GM12864 (cell line): ENCODE data around the gene RPS25.

Experiments
- DNase-seq: peaks from one replicate; pipeline ENCODE4 v3.0.0-alpha.2; 2011; ENCODE audit warnings: low read depth
- H3K4me3 ChIP-seq: 2 replicates; pipeline ENCODE4 v1.5.1; 2011; ENCODE audit warnings: mild to moderate bottlenecking, low read depth, low read length, control low read depth
- TF ChIP-seq, protein P1 (sequence below): IDR thresholded peaks from 2 replicates; pipeline ENCODE4 v1.5.1; 2011; ENCODE audit warnings: low read depth, mild to moderate bottlenecking, moderate library complexity, low read length, control low read depth, inconsistent platforms; ENCODE audit errors: missing control alignments

The RPS25 gene

DNA sequence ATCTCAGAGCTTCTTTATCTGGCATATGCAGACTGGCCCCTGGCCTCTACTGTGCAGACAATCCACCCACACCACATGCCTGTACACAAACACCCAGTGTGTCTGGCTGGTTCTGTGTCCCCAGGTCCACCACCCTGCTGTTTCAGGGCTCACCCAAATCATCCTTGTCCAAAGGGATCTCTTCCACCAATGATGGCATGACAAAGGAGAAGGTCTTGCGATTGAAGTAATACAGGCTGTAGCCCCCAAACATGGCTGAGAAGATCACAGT is 10.9 kb upstream of the RPS25 start:
- DNase-seq: no peak
- no peak overlapping the region for H3K4me3 ChIP-seq
- TF ChIP-seq, protein P1, sequence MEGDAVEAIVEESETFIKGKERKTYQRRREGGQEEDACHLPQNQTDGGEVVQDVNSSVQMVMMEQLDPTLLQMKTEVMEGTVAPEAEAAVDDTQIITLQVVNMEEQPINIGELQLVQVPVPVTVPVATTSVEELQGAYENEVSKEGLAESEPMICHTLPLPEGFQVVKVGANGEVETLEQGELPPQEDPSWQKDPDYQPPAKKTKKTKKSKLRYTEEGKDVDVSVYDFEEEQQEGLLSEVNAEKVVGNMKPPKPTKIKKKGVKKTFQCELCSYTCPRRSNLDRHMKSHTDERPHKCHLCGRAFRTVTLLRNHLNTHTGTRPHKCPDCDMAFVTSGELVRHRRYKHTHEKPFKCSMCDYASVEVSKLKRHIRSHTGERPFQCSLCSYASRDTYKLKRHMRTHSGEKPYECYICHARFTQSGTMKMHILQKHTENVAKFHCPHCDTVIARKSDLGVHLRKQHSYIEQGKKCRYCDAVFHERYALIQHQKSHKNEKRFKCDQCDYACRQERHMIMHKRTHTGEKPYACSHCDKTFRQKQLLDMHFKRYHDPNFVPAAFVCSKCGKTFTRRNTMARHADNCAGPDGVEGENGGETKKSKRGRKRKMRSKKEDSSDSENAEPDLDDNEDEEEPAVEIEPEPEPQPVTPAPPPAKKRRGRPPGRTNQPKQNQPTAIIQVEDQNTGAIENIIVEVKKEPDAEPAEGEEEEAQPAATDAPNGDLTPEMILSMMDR: no peak

DNA sequence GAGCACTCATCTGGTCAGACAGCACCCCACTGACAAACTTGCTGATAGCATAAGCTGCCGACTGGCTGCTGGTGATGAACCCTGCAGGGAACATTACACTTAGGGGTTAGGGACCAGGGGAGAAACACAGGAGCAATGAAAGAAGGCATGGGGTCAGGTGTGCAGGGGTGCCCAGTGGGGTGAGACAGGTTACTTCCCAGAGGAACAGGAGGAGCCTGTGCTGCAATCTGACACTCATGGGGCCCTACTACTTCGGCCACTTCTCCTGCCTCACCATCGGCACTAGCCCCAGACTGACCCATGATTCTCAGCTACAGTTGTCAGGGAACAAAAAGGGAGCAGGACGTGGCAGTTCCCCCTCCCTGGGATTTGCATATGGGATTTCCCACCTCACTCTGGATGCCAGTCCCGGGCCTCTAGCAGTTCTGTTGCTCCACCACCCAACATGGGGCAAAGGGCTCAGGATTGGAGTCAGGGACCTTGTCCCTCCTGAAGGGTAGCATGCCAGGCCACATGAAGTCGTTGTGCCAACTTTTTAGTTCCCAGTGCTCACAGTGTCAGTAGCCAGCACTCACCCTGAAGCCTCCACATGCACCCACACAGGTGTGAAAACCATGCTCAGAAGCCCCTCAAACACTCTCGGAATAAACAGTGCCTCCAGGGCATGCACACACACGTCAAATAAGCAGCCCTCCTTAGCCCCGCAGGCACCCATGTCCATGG is 10.4 kb upstream of the RPS25 start:
- TF ChIP-seq, protein P1: no peak
- H3K4me3 ChIP-seq: no peak overlapping the region
- no peak for DNase-seq

DNA sequence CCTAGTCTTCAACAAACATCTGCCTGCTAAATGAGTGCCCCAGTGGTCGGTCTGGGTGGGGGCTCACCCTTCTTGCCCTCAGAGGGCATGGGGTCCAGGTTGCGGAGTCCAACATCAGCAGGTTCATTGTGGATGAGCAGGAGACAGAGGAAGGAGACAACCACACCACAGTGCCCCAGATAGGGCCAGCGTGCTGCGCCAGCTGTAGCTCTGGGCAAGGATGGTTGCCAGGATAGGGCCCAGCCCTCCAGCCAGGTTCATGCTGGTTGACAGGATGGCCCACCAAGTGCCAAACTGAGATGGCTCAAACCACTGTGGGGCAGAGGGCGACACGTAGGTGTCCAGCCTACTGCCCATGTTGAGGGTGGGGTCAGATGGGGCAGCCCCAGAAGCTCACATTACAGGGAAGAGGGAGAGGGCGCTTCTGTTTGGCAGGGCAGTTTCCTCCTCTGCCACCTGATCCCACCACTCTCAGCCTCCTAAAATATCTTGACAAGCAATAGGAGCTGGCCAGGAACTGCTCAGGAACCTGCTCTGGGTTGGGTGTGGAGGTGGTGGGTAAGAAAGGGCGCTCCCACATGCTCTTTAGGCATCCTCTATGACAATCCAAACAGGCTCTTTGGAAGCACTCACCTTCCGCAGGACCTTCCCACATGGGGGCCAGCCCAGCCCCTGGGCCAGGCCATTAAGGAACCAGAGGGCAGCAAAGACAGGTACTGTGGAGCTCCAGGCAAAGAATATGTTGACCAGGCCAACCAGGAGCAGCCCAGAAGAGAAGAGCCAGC is 9.6 kb upstream of the RPS25 start:
- no peak overlapping the region for H3K4me3 ChIP-seq
- TF ChIP-seq, protein P1: no peak
- no peak for DNase-seq

DNA sequence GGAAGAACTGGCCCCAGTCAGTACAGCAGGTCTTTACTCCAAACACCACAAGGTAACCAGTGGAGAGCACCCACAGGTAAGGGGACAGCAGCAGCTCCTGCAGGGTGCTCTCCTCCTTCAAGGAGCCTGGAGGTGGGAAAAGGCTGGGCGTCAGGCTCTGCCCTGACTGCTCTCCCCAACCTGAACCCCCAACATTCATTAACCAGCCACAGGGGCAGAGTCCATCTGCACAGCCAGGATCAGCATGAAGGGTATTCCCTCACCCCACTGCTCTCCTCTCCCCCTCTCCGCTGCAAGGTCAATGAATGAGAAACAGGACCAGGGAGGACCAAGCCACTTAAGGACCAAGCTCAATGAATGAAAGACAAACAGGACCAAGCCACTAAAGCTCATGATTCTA is 8.8 kb upstream of the RPS25 start:
- no peak for DNase-seq
- no peak overlapping the region for H3K4me3 ChIP-seq
- TF ChIP-seq, protein P1: no peak

DNA sequence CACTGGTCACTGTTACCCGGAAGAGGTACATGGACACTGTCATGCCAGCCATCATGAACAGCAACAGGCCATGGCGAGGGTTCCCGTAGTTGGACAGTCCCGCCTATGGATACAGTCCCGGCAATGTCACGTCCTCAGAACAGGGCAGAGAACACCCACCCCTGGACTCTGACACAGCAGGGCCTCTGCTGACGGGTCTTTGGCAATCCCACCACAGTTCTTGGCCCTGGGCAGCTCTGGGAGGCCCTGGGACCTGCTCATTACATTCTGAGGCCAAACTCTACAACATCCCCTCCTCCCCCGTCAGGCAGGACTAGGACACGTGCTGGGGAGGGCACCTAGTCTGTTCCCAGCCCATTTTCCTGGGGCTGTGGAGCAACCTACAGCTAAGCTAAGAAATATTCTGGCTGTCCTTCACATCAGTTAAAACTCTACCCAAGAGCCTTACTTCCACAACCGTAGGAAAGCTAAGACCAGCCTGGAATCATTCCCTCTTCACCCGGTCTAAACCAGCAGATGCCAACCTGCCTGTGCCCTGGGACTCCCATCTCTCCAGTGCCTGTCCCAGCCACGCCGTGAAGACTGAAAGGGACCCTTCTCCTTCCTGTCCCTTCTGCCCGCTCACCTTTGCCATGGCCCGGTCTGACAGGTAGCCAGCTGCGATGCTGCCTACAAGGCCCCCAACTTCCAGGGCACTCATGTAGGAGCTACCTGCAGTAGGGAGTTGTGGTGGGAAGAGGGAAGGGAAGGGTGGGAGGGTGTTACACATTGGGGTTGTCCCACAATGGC is 8.0 kb upstream of the RPS25 start:
- TF ChIP-seq, protein P1: no peak
- H3K4me3 ChIP-seq: no peak overlapping the region
- no peak for DNase-seq

DNA sequence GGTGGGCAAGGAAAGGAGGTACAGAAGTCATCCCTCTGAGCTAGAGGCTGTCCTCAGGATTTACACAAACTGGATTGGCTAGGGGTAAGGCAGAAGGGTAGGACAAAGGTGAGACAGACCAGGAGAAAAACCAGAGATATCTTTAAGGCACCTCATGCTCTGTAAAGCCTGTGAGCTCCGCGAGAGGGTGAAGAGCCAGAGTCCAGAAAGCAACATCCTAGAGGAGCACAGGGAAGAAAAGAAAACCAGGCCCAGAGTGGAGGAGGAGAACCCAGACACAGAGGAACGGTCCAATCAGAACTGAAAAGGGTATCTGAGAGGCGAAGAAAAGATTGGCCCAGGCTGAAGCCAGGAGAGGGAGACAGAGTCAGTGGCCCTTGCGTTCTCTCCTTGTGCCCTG is 7.4 kb upstream of the RPS25 start:
- TF ChIP-seq, protein P1: no peak
- no peak overlapping the region for H3K4me3 ChIP-seq
- DNase-seq: no peak

DNA sequence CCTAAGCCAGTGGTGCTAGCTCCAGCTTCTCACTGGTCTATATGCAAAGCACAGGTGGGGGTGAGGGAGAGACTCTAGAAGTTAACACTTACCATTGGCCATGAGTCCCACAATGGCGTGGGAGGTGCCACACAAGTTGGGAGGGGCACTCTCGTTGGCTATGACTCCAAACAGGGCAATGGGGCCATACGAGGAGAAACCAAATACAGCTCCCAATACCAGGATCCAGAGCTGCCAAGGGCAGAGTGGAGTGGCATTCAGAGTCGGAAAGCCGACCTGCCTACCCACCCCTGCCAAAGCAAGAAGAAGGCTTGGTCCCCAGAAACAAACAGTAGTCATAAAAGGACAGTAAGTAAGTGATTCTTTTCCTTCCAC is 6.9 kb upstream of the RPS25 start:
- no peak for DNase-seq
- H3K4me3 ChIP-seq: no peak overlapping the region
- TF ChIP-seq, protein P1: no peak
